NCI-H748 (cell line): Measurements from ENCODE around the gene RUNX2.
"Not testable (repeated sequence)": the region's sequence is repeated elsewhere in the genome, so short reads cannot be mapped to it uniquely, and the experiment has no call there.

ENCODE experiments used
- DNase-seq: peaks from one replicate; lab custom pipeline; 2025; ENCODE audit not compliant: unreplicated experiment; lab: John Stamatoyannopoulos, UW

Gene RUNX2

GRCh38 chr6:45548657-45549515, 220.8 kb downstream of the RUNX2 start:
- no peak for DNase-seq

GRCh38 chr6:45552536-45552935, 224.4 kb downstream of the RUNX2 start:
- DNase-seq, result no peak

GRCh38 chr6:45553730-45554344, 225.7 kb downstream of the RUNX2 start:
- no peak for DNase-seq

DNA sequence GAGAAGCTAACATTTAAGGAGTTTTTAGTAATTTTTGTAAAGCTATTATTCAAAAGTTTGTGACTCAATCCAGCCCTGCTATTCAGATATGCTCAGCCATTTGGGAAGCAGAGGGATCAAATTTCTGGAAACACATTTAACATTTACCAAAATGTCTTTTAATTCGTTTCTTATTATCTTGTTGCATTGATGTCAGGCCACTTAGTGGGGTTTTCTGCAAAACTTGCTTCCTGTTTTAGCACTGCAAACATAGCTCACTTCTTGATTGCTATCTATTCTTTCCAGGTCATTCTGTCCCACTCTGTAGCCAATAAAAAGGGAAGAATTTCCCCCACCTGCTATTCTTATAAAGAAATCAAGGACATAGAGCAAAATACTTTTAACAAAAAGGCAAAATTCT, 226.5 kb downstream of the RUNX2 start:
- DNase-seq, result no peak

DNA sequence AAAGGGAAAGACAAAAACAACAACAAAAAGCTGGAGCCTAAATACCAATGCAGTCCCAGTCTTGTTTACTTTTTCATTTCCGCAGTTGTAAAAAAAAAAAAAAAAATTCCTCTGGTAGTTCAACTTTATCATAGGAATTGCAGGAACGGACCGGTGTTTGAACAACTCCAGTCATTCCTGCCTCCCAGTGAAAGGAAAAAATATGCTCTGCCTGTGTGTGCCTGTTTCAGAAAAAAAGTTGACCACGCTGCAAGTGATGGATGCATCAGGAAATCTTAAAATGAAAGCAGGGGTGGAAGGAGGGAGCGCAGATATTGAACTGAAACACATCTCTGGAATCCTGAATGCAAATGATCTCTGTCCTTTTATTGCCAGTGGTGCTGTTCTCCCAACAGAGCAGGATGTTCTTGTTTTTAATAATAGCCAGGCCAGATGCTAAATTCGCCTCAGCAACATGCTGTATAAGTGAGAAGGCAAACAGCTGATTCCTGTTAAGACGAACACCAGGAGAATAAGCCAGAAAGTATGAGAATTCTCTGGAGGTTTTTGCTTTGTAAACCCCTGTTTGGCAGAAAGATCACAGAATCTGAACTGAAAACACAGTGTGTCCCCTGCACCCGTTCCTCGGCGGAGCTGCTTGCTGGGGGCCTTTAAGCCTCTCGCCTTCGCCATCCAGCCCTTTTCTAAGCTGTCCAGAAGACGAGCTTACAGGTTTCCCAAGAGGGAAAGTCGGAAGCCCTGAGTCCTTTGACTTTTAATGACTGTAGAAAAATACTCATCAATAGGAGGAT, 228.0 kb downstream of the RUNX2 start:
- DNase-seq, result no peak

DNA sequence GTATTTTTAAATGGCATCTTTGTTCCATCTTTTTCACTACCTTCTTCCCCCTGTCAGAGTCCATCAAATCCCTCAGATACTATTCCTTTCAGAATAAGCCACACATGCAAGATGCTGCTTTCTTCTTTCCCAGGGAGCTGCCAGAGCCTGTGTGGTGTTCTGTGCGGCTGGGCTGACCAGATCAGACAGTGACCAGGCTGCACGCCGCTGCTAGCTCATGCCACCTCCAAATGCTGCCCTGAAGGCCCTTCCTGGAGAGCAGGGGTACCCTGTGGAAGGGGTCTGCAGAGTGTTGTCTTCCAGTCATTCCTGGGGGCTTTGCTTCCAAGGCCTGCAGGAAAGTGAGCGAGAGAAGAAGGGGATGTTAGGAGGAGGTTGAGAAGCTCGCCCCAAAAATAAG, 228.7 kb downstream of the RUNX2 start:
- no peak for DNase-seq

DNA sequence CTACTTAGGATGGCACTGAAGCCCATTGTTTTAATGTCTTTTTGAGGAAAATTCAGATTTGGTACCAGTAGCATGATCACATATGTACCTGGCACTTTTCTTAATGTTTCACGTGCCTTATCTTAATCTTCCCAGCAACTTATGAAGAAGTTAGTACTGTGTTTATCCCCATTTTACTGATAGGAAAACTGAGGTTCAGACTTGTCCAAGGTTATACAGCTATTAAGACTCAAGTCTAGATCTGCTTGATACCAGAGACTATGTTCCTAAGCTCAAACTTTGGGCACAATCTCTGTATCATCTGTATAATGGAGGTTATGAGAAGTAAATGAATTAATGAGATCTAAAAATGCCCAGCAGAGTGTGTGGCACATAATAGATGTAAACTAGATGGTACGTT, 229.3 kb downstream of the RUNX2 start:
- DNase-seq, result no peak

DNA sequence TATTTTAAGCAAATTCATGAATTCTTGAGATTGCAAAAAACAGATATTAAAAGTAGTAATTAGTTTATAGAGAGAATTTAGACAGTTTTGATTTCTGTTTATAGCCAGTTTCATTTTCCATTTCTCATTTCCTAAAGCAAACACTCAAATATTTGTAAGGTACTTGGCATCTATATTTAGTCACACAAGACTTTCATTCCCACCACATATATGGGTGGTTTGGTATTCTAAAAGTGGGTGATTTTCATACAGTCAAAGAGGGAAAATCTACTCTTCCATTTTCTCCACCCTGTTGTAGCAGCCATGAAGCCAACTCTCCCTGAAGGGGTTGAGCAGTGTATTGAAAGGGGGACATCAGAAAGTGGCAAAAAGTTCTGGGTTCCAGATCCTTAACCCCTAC, 230.7 kb downstream of the RUNX2 start:
- no peak for DNase-seq

GRCh38 chr6:45560321-45560820, 232.2 kb downstream of the RUNX2 start:
- not testable (repeated sequence) for DNase-seq

DNA sequence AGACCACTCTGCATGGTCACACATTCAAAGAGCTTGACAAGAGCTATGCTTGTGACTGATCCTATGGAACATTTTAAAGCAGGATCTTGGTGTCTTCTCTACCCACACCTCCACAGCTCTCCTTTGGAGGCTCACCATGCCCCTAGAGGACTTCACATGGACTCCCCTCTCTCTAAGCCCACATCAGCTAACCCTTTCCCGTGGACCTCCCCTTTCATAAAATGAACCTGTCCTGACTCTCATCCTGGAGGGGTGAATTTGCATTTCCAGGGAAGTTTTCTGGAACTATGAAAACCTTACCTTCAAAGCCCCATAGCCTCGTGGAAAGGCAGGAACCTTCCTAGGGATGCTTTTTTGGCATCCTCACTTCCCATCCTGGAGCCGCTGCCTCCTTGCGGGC, 234.0 kb downstream of the RUNX2 start:
- DNase-seq, result no peak

DNA sequence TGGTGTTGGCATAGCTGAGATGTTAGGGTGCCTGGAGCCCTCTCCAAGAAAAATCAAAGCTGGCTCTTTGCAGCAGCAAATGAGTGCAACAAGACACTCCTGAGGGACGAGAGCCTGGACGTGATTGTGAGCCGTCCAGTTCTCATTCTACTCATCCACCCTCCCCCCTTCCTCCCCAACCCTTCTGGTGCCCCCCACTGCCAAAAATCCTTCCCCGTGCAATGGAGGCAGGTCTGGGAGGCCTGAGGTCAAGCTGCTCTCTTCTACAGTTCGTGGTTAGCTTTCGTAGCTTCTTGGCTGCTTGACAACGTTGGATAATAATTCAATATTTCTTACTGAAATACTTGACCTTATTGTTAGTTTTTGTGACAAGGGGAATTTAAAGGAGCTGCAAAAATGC, 234.9 kb downstream of the RUNX2 start:
- DNase-seq, result no peak

- DNase-seq, result no peak
These were observed 235.7 kb downstream of the RUNX2 start for GRCh38 chr6:45563844-45564243.

DNA sequence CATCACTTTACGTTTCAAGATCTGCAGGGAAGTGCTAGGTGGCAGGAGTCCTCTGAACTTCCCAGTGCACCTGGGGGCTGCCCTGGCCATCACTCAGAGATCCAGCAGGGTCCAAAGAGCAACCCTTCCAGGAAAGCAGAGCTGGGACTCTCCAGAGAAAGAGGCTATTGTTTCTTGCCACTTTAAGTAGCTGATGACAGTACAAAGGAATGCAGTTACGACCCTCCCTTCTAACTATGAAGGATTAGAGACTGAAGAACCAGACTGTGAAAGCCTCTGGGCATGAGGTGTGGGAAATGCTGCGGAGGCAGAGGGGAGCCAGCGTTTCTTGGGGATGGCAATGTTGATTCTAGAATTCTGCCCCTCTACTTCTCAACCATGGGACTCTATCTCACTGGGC, 238.8 kb downstream of the RUNX2 start:
- DNase-seq, result no peak

DNA sequence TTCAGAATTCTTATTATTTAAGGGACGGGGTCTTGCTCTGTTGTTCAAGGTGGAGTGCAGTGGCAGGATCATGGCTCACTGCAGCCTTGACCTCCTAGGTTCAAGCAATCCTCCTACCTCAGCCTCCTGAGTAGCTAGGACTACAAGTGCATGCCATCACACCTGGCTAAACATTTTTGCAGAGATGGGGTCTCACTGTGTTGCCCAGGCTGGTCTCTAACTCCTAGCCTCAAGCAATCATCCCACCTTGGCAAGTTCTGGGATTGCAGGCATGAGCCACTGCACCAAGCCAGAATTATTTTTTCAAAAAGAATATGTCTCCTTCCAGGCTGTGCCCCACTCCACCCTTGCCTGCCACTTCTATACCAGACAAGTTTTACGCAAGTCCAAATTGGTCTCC, 239.7 kb downstream of the RUNX2 start:
- DNase-seq, result no peak

DNA sequence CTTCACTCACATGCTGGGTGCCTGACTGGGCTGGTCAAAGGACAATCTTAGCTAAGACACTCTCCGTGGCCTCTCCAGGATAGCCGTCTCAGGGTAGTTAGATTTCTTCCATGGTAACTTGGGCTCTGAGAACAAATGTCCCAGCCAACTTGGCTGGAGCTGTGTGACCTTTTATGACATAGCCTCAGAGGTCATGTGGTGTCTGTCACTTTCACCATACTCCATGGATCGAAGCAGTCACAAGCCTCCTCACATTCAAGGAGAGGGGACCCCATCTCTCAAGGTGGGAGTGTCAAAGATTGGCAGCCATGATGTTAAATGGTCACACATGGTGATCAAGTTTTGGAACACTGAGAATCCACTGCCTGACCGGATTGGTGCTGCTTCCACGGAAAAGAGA, 240.5 kb downstream of the RUNX2 start:
- no peak for DNase-seq

- no peak for DNase-seq
These were observed 241.2 kb downstream of the RUNX2 start for GRCh38 chr6:45569210-45569945.

DNA sequence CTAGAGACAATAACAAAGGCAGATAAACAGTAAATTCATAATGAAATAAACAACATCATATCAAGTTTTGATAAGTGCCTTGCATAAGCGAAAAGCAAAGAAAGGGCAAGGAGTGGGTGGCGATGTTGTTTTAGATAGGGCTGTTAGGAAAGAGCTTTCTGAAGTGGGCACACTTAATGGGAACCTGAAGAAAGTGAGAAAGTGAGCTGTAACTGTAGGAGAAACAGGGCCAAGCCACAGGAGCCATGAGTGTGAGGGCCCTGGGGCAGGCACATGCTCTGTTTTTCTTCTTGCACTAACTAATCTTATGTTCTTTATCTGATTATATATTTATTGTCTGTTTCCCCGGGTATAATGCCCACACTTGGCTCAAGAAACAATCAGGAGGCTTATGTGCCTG, 243.0 kb downstream of the RUNX2 start:
- no peak for DNase-seq

DNA sequence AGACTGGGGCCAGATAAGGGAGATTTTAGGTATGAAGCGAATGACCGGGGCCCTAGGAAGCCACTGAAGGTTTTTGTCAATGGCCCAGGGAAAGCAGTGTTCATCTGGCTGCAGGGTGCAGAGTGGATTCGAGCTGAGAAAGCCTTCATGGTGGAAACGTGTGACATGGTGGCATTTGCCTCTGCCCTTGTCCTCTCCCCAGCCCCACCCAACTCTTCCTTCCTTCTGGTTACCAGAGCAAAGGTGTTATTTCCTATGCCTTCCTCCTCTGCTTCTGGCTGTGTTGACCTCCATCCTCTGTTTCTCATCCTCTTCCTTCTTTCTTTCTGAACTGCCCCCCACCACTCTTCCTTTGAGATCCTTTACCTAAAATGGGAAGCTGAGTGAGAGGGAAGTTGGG, 244.7 kb downstream of the RUNX2 start:
- DNase-seq, result no peak

DNA sequence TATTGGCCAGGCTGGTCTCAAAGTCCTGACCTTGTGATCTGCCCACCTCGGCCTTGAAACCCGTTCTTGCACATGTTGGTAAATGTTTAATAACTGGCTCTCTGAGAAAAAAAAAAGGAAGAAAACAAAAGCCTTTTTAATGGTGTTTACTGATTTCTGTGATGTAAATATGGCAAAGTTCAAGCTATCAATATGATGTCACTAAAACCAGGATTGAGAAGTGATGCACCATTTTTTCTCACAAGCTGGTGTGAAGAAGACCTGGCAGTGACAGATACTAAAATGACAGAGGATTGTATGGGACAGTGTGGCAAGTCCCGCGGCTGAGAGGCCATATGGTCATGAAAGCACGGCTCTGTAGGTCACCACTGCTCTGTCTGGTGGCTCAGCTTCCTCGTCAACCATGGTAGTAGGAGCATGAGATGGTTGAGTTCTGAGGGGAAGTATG, 245.9 kb downstream of the RUNX2 start:
- no peak for DNase-seq

- peak; percentile 76 for DNase-seq
These were observed 246.8 kb downstream of the RUNX2 start for GRCh38 chr6:45574885-45575284.
